HS-27A (cell line): ENCODE measurements around the gene TFPI.
"Not testable (repeated sequence)": the region's sequence is repeated elsewhere in the genome, so short reads cannot be mapped to it uniquely, and the experiment has no call there.

Experiments
- DNase-seq: peaks from one replicate; pipeline ENCODE4 v3.0.0-alpha.2; 2012; ENCODE audit warnings: low read depth, missing footprints

Gene TFPI

GRCh38 chr2:187552828-187553681 lies 1.2 kb downstream of the TFPI start:
- no peak for DNase-seq

DNA sequence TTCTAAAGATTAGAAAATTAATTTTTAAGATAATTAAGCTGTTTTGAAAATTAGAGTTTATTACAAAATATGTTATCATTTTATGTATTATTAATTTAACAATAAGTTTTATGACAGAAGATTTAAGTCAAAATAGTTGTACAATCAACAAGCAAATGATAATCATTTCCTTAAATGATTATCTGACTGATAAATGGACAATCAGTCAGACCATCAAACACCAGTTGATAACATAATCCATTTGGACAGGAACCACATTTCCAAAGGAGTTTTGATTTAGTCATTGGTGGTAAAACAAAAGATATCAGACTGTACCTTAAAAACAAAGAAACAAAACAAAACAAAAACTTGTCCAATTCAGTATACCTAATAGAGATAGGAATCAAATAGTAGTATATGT lies 1.9 kb downstream of the TFPI start:
- no peak for DNase-seq

DNA sequence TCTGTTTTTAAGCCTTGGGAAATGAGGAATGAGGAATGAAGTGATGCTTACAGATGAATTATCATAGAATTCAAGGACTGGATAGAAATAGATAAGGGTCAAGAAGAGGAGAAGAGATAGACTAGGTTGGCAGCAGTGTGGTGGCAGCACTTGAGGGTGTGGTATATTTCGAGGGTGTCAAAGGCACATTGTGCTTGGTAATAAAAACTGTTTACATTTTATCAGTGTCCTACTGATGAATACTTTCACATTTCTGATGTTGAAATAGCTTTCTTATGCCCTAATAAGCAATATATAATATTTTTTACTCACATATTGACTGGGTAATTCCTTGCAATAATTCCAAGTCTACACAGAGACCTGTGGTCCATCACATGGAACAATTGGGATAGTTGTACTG lies 3.4 kb downstream of the TFPI start:
- no peak for DNase-seq

- no peak for DNase-seq
Observed at GRCh38 chr2:187549951-187550555, 4.2 kb downstream of the TFPI start.

GRCh38 chr2:187549193-187549592 lies 5.0 kb downstream of the TFPI start:
- no peak for DNase-seq

DNA sequence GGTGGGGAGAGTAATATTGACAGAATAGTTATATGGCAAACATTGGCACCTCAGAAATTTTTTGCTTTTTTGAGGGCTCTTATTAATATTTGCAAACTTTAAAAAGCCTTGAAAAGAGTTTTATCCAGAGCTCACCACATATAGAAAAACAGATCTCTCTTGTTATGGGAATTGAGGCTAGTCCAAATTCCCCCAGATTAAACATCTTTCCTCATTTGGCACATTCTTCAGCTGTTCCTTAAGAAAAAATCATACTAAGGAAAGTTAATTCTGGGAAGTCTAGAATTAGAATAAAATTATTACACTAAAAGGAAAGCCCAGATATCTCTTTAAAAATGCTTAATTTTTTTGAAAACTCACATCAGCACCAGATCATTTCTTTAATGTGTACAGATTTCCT lies 5.6 kb downstream of the TFPI start:
- DNase-seq, result no peak

GRCh38 chr2:187547353-187547979 lies 6.8 kb downstream of the TFPI start:
- DNase-seq, result peak; percentile 89

GRCh38 chr2:187546762-187547333 lies 7.4 kb downstream of the TFPI start:
- DNase-seq, result no peak

DNA sequence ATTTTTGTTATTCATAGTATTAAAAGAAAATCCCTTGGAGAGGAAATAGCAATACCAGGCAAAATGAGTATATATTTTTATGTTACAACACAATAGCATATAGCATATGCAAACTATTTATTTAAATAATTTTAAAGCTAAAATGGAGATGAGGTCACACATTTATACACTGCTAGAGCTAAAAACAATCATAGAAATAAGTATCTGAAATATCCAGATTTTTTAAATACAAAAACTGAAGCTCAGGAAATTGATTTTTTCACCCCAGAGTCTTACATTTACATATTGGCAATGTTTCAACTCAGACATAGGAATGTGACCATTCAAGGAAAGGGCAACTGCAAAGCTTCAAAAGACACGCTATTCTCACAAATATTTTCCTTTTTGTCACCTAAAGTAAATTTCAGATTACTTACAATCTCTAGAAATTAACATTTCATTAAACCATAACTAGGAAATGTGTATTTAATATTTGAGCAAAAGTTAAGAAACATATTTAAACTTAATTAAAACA lies 8.9 kb downstream of the TFPI start:
- DNase-seq, result no peak

DNA sequence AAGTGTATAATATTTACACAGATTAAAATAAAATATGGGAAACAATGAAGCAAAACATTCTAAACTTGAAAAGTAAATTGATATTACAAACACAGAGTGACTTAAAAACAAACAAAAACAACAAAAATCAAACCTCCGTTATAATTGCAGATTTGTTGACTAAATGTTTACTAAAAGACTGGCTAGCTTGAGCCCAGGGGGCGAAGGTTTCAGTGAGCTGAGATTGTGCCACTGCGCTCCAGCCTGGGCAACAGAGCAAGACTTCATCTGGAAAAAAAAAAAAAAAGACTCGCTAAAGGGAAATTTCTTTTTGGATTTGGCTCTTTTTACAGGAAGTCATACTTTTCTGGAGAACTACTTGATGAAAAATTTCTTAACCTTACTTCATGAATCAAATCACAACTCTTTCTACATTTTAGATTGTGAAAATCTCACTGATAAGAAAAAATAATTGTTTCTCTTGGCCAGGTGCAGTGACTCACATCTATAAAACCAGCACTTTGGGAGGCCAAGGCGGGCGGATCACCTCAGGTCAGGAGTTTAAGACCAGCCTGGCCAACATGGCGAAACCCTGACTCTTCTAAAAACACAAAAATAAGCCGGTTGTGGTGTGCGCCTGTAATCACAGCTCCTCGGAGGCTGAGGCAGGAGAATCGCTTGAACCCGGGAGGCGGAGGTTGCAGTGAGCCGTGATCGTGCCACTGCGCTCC lies 9.7 kb downstream of the TFPI start:
- DNase-seq, result no peak

DNA sequence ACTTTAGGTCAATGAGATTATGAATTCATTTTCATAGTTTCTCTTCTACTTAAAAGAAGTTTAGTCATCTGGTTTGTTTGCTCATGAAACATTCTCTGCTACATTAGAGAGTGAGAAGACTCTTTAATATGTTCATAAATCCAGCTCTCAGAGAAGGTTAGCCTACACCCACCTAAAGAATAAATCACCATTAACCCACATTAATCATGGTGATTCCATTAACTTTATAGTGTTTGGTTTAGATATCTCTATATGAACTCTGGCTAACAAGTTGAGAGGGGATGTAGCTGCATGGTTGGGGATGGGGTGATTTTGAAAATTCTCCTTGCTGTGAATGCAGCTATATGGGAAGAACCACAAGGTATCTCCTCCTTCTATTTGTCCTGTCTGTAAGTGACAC lies 10.7 kb downstream of the TFPI start:
- DNase-seq, result no peak

DNA sequence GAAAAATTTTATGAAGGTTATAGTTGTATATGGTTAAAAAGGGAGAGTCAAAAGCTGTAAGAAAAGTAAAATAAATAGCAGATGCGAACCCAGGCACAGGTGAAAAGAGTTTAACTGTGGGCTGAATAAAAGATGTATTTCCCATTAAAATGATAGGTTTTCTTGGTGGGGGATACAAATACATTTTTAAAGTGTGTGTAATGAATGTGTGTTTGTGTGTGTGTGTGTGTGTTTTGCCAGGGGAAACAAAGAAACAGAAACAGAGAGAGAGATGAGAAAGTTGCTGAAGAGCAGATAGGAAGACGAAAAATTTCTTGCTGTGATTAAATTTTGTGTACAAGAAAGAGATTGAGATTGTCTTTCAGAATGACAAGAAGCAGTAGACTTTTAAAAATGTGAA lies 12.1 kb downstream of the TFPI start:
- no peak for DNase-seq

DNA sequence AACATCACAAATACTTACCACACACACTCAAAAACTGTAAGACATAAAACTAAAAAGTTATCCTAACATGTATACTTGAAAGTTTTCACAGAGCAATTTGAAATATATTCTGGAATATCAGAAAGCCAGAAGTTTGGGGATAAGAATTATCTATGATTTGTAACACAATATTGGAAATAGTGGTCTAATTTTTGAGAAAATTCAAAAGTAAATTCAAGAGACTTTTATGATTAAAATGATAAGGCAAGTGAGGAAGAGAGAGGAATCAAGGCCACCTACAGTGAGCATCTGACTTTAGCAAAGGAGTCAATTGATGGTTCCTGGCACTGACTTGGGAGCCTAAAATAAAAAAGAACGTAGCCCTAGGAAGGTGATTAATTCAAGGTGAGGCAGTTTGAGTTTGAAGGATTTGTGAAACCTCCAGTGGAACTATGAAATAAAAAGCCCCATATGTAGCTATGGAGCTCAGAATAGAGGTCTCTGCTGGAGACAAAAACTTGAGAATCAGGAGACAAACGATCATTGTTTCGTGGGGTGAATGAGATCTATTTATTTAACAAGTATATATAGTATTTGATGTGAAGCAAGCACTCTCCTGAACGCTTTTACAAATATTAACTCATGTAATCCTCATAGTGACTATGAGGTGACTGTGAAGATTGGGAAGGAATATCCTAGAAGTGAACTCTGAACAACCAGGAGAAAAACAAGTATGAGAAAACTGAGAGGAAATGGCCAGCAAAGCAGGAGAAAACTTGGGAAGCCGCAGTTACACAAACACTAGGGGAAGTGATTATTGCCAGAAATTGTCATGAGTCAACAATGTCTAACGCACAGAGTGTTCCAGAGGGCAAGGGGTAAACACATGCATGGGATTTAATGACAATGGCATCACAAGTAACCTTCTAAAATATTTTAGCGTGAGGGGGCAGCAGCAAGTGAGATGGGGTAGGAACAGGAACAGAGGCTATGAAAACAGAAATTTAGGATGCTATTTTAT lies 12.8 kb downstream of the TFPI start:
- no peak for DNase-seq

DNA sequence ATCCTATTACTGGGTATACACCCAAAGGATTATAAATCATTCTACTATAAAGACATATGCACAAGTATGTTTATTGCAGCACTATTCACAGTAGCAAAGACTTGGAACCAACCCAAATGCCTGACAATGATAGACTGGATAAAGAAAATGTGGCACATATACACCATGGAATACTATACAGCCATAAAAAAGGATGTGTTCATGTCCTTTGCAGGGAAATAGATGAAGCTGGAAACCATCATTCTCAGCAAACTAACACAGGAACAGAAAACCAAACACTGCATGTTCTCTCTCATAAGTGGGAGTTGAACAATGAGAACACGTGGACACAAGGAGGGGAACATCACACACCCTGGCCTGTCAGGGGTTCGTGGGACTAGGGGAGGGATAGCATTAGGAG lies 16.0 kb downstream of the TFPI start:
- DNase-seq, result not testable (repeated sequence)

GRCh38 chr2:187535381-187535780 lies 18.9 kb downstream of the TFPI start:
- DNase-seq, result not testable (repeated sequence)

DNA sequence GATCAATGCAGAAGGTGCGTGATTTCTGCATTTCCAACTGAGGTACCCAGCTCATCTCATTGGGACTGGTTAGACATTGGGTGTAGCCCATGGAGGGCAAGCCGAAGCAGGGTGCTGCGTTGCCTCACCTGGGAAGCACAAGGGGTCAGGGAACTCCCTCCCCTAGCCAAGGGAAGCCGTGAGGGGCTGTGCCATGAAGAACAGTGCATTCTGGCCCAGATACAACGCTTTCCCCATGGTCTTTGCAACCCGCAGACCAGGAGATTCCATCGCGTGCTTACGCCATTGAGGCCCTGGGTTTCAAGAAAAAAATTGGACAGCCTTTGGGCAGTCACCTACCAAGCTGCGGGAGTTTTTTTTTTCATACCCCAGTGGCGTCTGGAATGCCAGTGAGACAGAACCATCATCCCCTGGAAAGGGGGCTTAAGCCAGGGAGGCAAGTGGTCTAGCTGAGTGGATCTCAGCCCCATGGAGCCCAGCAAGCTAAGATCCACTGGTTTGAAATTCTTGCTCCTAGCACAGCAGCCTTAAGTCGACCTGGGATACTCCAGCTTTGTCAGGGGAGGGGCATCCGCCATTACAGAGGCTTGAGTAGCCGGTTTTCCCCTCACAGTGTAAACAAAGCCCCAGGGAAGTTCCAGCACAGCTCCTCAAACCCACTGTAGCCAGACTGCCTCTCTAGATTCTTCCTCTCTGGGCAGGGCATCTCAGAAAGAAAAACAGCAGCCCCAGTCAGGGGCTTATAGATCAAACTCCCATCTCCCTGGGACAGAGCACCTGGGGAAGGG lies 21.7 kb downstream of the TFPI start:
- no peak for DNase-seq

DNA sequence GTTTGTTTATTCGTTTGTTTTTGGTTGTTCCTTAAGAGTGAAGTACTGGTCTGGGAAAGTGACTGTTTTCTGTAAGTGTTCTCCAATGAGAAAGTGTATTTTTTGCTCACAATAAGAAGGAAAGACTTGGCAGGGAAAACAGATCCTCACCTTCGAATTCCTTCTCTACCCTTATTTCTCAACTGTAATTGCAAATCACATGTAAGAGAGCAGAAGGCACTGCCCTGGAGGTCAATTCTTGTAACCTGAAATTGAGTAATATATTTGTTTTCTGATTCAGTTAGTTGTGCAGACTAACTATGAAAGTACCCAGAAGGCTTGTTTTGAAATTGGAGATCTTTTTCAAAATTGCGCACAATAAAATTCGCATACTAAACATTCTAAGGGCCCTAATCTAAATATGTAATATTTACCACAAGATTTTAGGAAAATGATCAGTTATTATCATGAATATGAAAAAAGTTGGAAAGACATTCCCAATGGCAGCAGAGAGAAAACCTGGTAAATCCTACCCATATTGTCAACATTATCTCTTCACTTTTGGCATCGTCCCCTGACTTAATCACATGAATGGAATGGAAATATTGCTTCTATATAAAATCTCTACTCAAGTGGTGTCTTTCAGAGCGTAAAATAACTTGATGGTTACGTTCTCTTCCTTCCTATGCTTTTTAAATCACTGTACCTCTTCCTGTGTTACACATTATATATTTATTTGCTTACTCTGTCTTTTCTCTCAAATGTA lies 24.1 kb downstream of the TFPI start:
- no peak for DNase-seq

- no peak for DNase-seq
Observed at GRCh38 chr2:187529248-187529976, 24.8 kb downstream of the TFPI start.

- no peak for DNase-seq
Observed at GRCh38 chr2:187528042-187528441, 26.2 kb downstream of the TFPI start.
